Activated CD8-positive, alpha-beta memory T cell treated with anti-CD3 and anti-CD28 coated beads for 1 hour (primary cell): ENCODE data around the gene EFCAB10.
A peak's percentile ranks its signal among the peaks of the same experiment; 100 is the strongest.
"Not testable (repeated sequence)": the region's sequence is repeated elsewhere in the genome, so short reads cannot be mapped to it uniquely, and the experiment has no call there.

Source experiments
- DNase-seq, 2 donors: peaks; one replicate each; pipeline ENCODE4 v3.0.0-alpha.2; 2020; ENCODE audit warnings: low read depth in 1 of 2; ENCODE audit errors: extremely low read depth in 1 of 2

Gene EFCAB10

DNA sequence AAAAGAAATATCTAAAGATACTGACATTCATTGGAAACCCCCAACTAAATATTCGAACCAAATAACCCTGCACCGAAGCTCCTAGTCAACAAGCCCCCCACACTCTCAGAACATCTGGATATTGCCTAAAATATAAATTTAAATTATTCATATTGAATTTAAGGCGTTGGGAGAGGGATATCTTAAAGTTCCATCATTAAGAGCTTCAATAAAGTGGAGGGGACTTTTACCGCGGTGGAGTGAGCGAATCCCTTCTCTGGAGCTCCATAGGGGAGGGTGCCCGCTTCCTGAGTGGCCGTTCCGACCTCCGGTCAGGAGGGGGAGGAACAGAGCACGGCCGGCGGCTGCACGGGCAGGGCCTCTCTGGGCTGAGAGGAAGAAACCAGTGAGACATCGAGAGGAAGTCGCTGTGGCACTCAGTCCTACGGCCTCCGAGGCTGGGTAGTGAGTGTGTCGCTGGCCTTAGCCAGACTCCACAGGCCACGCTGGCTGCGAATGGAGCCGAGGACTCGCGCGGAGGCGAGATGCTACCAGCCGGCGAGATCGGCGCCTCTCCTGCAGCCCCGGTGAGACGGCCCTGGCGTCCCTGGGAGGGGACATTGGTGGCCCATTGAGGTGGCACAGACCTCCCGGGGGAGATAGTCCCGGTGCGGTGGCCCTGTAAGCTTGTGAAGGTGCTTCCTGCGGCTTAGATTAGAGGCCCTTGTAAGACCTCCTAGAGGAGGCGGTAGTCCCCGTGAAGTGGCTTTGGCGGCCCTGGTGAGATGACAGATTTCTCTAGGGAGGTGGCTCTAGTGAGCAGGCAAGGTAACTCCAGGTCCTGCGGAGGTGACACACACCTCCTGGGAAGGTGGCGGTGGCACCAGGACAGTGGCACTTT is 49.3 kb downstream of the EFCAB10 start, which contains the start of gene RINT1:
TSS of gene RINT1 (plus strand) at position 410 of the 880 bp plus-strand sequence. CDS start at position 525, 115 bp downstream.
- peak; percentile 69 to 77 for DNase-seq

DNA sequence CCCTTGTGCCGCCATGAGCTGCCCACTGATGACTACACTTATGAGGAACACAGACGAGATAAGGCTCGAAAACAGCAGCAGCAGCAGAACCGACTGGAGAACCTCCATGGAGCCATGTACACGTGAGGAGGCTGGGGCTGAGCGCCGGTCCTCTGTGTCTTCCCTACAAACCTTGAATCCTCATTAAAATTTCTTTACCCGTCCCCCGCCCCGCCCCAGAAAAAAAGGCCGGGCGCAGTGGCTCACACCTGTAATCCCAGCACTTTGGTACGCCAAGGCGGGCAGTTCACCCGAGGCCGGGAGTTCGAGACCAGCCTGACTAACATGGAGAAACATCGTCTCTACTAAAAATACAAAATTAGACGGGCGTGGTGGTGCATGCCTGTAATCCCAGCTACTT is 50.7 kb downstream of the EFCAB10 start:
- DNase-seq = no peak

GRCh38 chr7:105530126-105530525 is 51.2 kb downstream of the EFCAB10 start:
- DNase-seq = no peak

GRCh38 chr7:105527737-105528136 is 53.6 kb downstream of the EFCAB10 start:
- not testable (repeated sequence) for DNase-seq

DNA sequence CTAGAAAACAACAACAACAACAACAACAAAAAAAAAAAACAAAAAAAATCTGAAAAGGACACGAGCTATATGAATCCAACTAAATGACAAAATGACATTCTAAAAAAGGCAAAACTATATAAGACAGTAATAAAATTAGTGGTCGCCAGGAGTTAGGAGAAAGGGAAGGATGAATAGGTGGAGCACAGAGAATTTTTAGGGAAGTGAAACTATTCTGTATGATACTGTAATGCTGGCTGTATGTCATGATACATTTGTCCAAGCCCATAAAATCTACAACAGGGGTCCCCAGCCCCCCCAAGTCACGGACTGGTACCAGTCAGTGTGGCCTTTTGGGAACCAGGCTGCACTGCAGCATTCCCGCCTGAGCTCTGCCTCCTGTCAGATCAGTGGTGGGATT is 56.5 kb downstream of the EFCAB10 start:
- no peak for DNase-seq

- not testable (repeated sequence) for DNase-seq
These were observed 56.9 kb downstream of the EFCAB10 start for GRCh38 chr7:105524423-105524822.

- peak in 1 of 2 donors; percentile 65 for DNase-seq
These were observed 59.4 kb downstream of the EFCAB10 start, which contains the start of gene PUS7 for GRCh38 chr7:105521717-105522463. Gene PUS7, minus strand, starts transcription at chr7:105522271. Its CDS starts 13,759 bp downstream, at chr7:105508512.

DNA sequence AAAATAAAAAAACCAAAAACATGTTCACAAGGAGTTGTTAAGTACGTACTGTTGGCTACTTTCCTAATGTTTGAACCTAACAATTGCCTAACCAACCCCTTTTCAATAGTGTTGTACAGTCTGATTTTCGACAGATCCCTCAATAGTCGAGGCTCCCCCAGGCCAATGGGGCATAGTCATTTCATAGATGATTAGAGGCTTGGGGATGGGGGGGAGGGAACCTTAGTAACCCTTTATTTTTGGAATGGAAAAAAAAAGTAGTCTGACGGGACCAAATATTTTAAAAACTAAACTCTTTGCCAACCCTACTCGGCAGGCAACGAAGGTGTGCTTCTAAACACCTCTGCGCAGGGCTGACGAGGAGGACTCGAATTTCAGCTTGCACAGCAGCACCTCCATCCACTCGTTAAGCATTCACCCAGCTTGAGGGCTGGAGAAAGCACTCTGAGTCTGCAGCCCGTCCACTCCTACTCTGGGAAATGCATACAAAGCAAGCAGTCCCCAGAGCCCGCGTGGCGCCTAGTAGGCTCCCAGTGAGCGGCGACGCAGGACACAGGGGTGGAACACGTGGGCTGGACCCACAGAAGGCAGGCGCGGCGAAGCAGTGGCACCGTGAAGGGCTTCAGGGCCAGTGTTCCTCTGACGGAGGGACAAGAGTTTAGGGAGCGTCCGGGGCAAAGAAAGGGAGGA is 60.1 kb downstream of the EFCAB10 start:
- no peak for DNase-seq

DNA sequence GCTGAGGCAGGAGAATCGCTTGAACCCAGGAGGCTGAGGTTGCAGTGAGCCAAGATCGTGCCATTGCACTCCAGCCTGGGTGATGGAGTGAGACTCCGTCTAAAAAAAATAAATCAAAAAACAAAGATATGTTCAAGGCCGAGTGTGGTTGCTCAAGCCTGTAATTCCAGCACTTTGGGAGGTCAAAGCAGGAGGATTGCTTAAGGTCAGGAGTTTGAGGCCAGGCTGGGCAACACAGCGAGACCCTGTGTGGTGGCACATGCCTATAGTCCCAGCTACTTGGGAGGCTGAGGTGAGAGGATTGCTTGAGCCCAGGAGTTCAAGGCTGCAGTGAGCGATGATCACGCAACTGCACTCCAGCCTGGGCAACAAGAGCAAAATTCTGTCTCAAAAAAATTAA is 60.7 kb downstream of the EFCAB10 start:
- DNase-seq = not testable (repeated sequence)

GRCh38 chr7:105519353-105519752 is 61.9 kb downstream of the EFCAB10 start:
- DNase-seq = no peak

DNA sequence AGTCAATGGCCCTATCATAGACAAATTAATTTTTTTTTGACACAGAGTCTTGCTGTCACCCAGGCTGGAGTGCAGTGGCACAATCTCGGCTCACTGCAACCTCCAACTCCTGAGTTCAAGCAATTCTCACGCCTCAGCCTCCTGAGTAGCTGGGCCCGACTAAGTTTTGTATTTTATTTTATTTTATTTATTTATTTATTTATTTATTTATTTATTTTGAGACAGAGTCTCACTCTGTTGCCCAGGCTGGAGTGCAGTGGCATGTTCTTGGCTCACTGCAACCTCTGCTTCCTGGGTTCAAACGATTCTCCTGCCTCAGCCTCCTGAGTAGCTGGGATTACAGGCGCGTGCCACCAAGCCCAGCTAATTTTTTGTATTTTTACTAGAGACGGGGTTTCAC is 65.7 kb downstream of the EFCAB10 start:
- not testable (repeated sequence) for DNase-seq
